WTC11 (cell line): ENCODE measurements around the gene PCDHGA9. TPM values are rescaled to one million over a fixed set of nuclear protein-coding genes. Genes with fewer than 3 reads are reported as not detected.

ENCODE experiments used
- ATAC-seq: fragments of 200-7000 bp; cut with Tn5 transposase; 2 replicates; pipeline ENCODE4 v1.10.0; 2021; ENCODE audit warnings: mild to moderate bottlenecking, moderate library complexity
- CTCF ChIA-PET: fragments of 300-600 bp; sonication (Branson Sonifier 250); formaldehyde crosslinking; loops from one replicate; lab custom pipeline; 2021; ENCODE audit warnings: antibody characterized with exemption; lab: Charles Lee
- POLR2A ChIA-PET: fragments of 350-600 bp; sonication (Branson Sonifier 250); formaldehyde crosslinking; loops from one replicate; lab custom pipeline; 2021; ENCODE audit warnings: antibody characterized with exemption; lab: Charles Lee
- DNase-seq: peaks from one replicate; pipeline ENCODE4 v3.0.0; 2021; ENCODE audit warnings: low spot score
- H3K27ac Mint-ChIP-seq: 2 replicates; pipeline ENCODE4 v1.8.0; 2021; ENCODE audit warnings: mixed read lengths
- H3K27me3 Mint-ChIP-seq: 2 replicates; pipeline ENCODE4 v1.8.0; 2021; ENCODE audit warnings: low read depth, mild to moderate bottlenecking, moderate library complexity, mixed read lengths
- H3K36me3 Mint-ChIP-seq: 2 replicates; pipeline ENCODE4 v1.8.0; 2021; ENCODE audit warnings: mixed read lengths
- H3K4me1 Mint-ChIP-seq: 2 replicates; pipeline ENCODE4 v1.8.0; 2022; ENCODE audit warnings: mixed read lengths
- H3K4me3 Mint-ChIP-seq: 2 replicates; pipeline ENCODE4 v1.8.0; 2021; ENCODE audit warnings: mild to moderate bottlenecking, moderate library complexity, mixed read lengths
- H3K9me3 Mint-ChIP-seq: 2 replicates; pipeline ENCODE4 v1.8.0; 2021; ENCODE audit warnings: mixed read lengths
- AFF4 ChIP-seq: sonication (generic); formaldehyde crosslinking; IDR thresholded peaks from 2 replicates; pipeline ENCODE4 v1.8.1; 2023; ENCODE audit warnings: mild to moderate bottlenecking, missing genetic modification reagents, borderline replicate concordance
- AR ChIP-seq: fragments of 250-450 bp; sonication (Bioruptor Pico); IDR thresholded peaks from 2 replicates; pipeline ENCODE4 v1.9.0; 2021; ENCODE audit warnings: mild to moderate bottlenecking
- EMX1 ChIP-seq: fragments of 250-450 bp; sonication (Bioruptor Pico); IDR thresholded peaks from 2 replicates; pipeline ENCODE4 v1.8.0; 2021; ENCODE audit warnings: mild to moderate bottlenecking
- ESRRA ChIP-seq: sonication (generic); formaldehyde crosslinking; IDR thresholded peaks from 2 replicates; pipeline ENCODE4 v1.8.1; 2022; ENCODE audit warnings: mild to moderate bottlenecking, missing genetic modification reagents, borderline replicate concordance
- FOXP1 ChIP-seq: sonication (generic); formaldehyde crosslinking; IDR thresholded peaks from 2 replicates; pipeline ENCODE4 v1.8.0; 2022; ENCODE audit warnings: missing genetic modification reagents, mild to moderate bottlenecking, moderate library complexity, borderline replicate concordance
- FOXP4 ChIP-seq: sonication (generic); formaldehyde crosslinking; IDR thresholded peaks from 2 replicates; pipeline ENCODE4 v1.8.0; 2022; ENCODE audit warnings: mild to moderate bottlenecking, missing genetic modification reagents
- IRF1 ChIP-seq: sonication (generic); formaldehyde crosslinking; IDR thresholded peaks from 2 replicates; pipeline ENCODE4 v1.8.0; 2023; ENCODE audit warnings: missing genetic modification reagents
- PRDM15 ChIP-seq: sonication (generic); formaldehyde crosslinking; IDR thresholded peaks from 2 replicates; pipeline ENCODE4 v1.8.0; 2022; ENCODE audit warnings: missing genetic modification reagents
- RELA ChIP-seq: sonication (generic); formaldehyde crosslinking; IDR thresholded peaks from 2 replicates; pipeline ENCODE4 v1.8.1; 2022; ENCODE audit warnings: missing genetic modification reagents, mild to moderate bottlenecking, borderline replicate concordance
- STAT6 ChIP-seq: sonication (generic); formaldehyde crosslinking; conservative IDR thresholded peaks from 2 replicates; pipeline ENCODE4 v1.8.1; 2023; ENCODE audit warnings: mild to moderate bottlenecking, low read depth, missing genetic modification reagents, moderate library complexity
- USF2 ChIP-seq: sonication (generic); formaldehyde crosslinking; IDR thresholded peaks from 2 replicates; pipeline ENCODE4 v1.8.1; 2023; ENCODE audit warnings: mild to moderate bottlenecking, missing genetic modification reagents, moderate library complexity
- ZMAT4 ChIP-seq: fragments of 250-450 bp; sonication (Bioruptor Pico); IDR thresholded peaks from 2 replicates; pipeline ENCODE4 v1.9.0; 2021; ENCODE audit warnings: mild to moderate bottlenecking
- ZNF121 ChIP-seq: sonication (generic); formaldehyde crosslinking; IDR thresholded peaks from 2 replicates; pipeline ENCODE4 v1.8.0; 2023; ENCODE audit warnings: missing genetic modification reagents
- ZNF416 ChIP-seq: fragments of 250-450 bp; sonication (Bioruptor Pico); IDR thresholded peaks from 2 replicates; pipeline ENCODE4 v1.9.0; 2021; ENCODE audit warnings: mild to moderate bottlenecking, inconsistent platforms
- total RNA-seq: library from RNA; stranded (reverse); gene quantifications from 3 replicates; pipeline ENCODE4 v1.2.3, GENCODE V29; 2021

The PCDHGA9 gene
- total RNA-seq, 1 experiment from 2014 or later = 2.9 TPM

GRCh38 chr5:141422742-141423291 is 20.2 kb downstream of the PCDHGA9 start:
- Mint-ChIP-seq H3K4me3 (no peak overlapping the region), H3K36me3 (peaks cover 77% of the 10 kb centered on the region), H3K9me3 (peaks cover 40% of the 10 kb centered on the region), H3K27me3 (peaks cover 14% of the 10 kb centered on the region), H3K27ac (no peak overlapping the region), H3K4me1 (peaks cover 26% of the 10 kb centered on the region)
- no peak for DNase-seq
- ChIA-PET POLR2A (no interaction called here), CTCF (interaction anchor here (0.7 to 3.6 kb wide), 7 partner anchors 10 to 135 kb away, joined by 3 to 131 read pairs (median 7); partner anchors contain the start of genes PCDHGA10 and PCDHGB3)
- ATAC-seq = no peak
- TF ChIP-seq FOXP1 (peak; percentile 18; the same call in 1 of the 2 replicates), RELA (CRISPR knock-in tag) (0 out of 2 replicates have a peak, but pooled peaks have one; percentile 67), ZMAT4 (CRISPR knock-in tag) (no peak)

- Mint-ChIP-seq H3K4me1 (no peaks in the 10 kb centered on the region), H3K36me3 (peaks cover 69% of the 10 kb centered on the region), H3K9me3 (peaks cover 37% of the 10 kb centered on the region), H3K27ac (peak overlapping the region; percentile 30; the same call in 1 of the 2 replicates), H3K4me3 (no peak overlapping the region), H3K27me3 (no peaks in the 10 kb centered on the region)
- peak; percentile 53; the same call in 1 of the 2 replicates for ATAC-seq
- CTCF ChIA-PET = interaction anchor here (0.9 to 2.5 kb wide), 9 partner anchors 10 to 136 kb away, joined by 3 to 6 read pairs (median 3); partner anchors contain the start of genes PCDHGA10, PCDHGA3 and PCDHGB7
- TF ChIP-seq IRF1 (CRISPR knock-in tag) (no peak), PRDM15 (CRISPR knock-in tag) (no peak), STAT6 (CRISPR knock-in tag) (no peak), FOXP4 (no peak), RELA (CRISPR knock-in tag) (no peak), USF2 (no peak), EMX1 (no peak), ZNF121 (CRISPR knock-in tag) (no peak), ESRRA (CRISPR knock-in tag) (no peak), ZNF416 (CRISPR knock-in tag) (no peak), AR (CRISPR knock-in tag) (no peak), AFF4 (CRISPR knock-in tag) (no peak)
- no peak for DNase-seq
- POLR2A ChIA-PET = no interaction called here
Observed at GRCh38 chr5:141427783-141428426, 25.3 kb downstream of the PCDHGA9 start.
